HEK293 (cell line): Measurements from ENCODE around the gene SLCO4A1.

Experiments used
- EGR2 ChIP-seq: fragments of 450-650 bp; formaldehyde crosslinking; IDR thresholded peaks from 2 replicates; pipeline ENCODE4 v1.5.1; 2016; ENCODE audit warnings: low read depth, missing biosample characterization, missing genetic modification characterization
- GLI4 ChIP-seq: fragments of 450-650 bp; formaldehyde crosslinking; IDR thresholded peaks from 2 replicates; pipeline ENCODE4 v1.5.1; 2016; ENCODE audit warnings: missing biosample characterization, missing genetic modification characterization
- HIC1 ChIP-seq: fragments of 450-650 bp; formaldehyde crosslinking; IDR thresholded peaks from 2 replicates; pipeline ENCODE4 v1.5.1; 2016; ENCODE audit warnings: missing biosample characterization, missing genetic modification characterization
- KLF1 ChIP-seq: fragments of 450-650 bp; formaldehyde crosslinking; IDR thresholded peaks from 2 replicates; pipeline ENCODE4 v1.5.1; 2016; ENCODE audit warnings: missing biosample characterization, missing genetic modification characterization
- KLF9 ChIP-seq: fragments of 450-650 bp; formaldehyde crosslinking; IDR thresholded peaks from 2 replicates; pipeline ENCODE4 v1.5.1; 2016; ENCODE audit warnings: missing biosample characterization, missing genetic modification characterization, low read depth
- TSHZ1 ChIP-seq: fragments of 450-650 bp; formaldehyde crosslinking; IDR thresholded peaks from 2 replicates; pipeline ENCODE4 v1.5.1; 2016; ENCODE audit warnings: missing biosample characterization, missing genetic modification characterization, borderline replicate concordance
- ZBTB11 ChIP-seq: fragments of 450-650 bp; formaldehyde crosslinking; conservative IDR thresholded peaks from 2 replicates; pipeline ENCODE4 v1.5.1; 2016; ENCODE audit warnings: low read depth, missing biosample characterization, missing genetic modification characterization
- ZBTB20 ChIP-seq: fragments of 450-650 bp; formaldehyde crosslinking; IDR thresholded peaks from 2 replicates; pipeline ENCODE4 v1.5.1; 2016; ENCODE audit warnings: missing biosample characterization, missing genetic modification characterization
- ZFP69B ChIP-seq: fragments of 450-650 bp; formaldehyde crosslinking; IDR thresholded peaks from 2 replicates; pipeline ENCODE4 v1.5.1; 2016; ENCODE audit warnings: missing biosample characterization, missing genetic modification characterization
- ZNF175 ChIP-seq: fragments of 450-650 bp; formaldehyde crosslinking; IDR thresholded peaks from 2 replicates; pipeline ENCODE4 v1.5.1; 2016; ENCODE audit warnings: missing biosample characterization, missing genetic modification characterization
- ZNF18 ChIP-seq: fragments of 450-650 bp; formaldehyde crosslinking; IDR thresholded peaks from 2 replicates; pipeline ENCODE4 v1.5.1; 2016; ENCODE audit warnings: missing biosample characterization, missing genetic modification characterization
- ZNF266 ChIP-seq: fragments of 450-650 bp; formaldehyde crosslinking; IDR thresholded peaks from 2 replicates; pipeline ENCODE4 v1.5.1; 2016; ENCODE audit warnings: missing biosample characterization, missing genetic modification characterization, low read depth
- ZNF341 ChIP-seq: fragments of 450-650 bp; formaldehyde crosslinking; IDR thresholded peaks from 2 replicates; pipeline ENCODE4; 2016; ENCODE audit warnings: low read depth, missing biosample characterization, missing genetic modification characterization
- ZNF433 ChIP-seq: fragments of 450-650 bp; formaldehyde crosslinking; IDR thresholded peaks from 2 replicates; pipeline ENCODE4 v1.5.1; 2016; ENCODE audit warnings: missing biosample characterization, missing genetic modification characterization, low read depth
- ZNF514 ChIP-seq: fragments of 450-650 bp; formaldehyde crosslinking; IDR thresholded peaks from 2 replicates; pipeline ENCODE4 v1.5.1; 2016; ENCODE audit warnings: missing biosample characterization, missing genetic modification characterization
- ZNF561 ChIP-seq: fragments of 450-650 bp; IDR thresholded peaks from 2 replicates; pipeline ENCODE4 v1.5.1; 2018; ENCODE audit warnings: missing biosample characterization, missing genetic modification characterization, borderline replicate concordance
- ZNF629 ChIP-seq: fragments of 450-650 bp; formaldehyde crosslinking; IDR thresholded peaks from 2 replicates; pipeline ENCODE4 v1.5.1; 2017; ENCODE audit warnings: missing biosample characterization, missing genetic modification characterization
- ZNF639 ChIP-seq: fragments of 450-650 bp; formaldehyde crosslinking; IDR thresholded peaks from 2 replicates; pipeline ENCODE4 v1.5.1; 2016; ENCODE audit warnings: missing biosample characterization, missing genetic modification characterization
- ZNF658 ChIP-seq: fragments of 450-650 bp; formaldehyde crosslinking; IDR thresholded peaks from 2 replicates; pipeline ENCODE4; 2016; ENCODE audit warnings: missing biosample characterization, missing genetic modification characterization
- ZSCAN4 ChIP-seq: fragments of 450-650 bp; formaldehyde crosslinking; IDR thresholded peaks from 2 replicates; pipeline ENCODE4 v1.5.1; 2017; ENCODE audit warnings: missing biosample characterization, missing genetic modification characterization

The SLCO4A1 gene

GRCh38 chr20:62592506-62593177 lies 49.7 kb upstream of the SLCO4A1 start (continued):
- TF ChIP-seq TSHZ1 (tag by site-specific recombination) (no peak), HIC1 (tag by site-specific recombination) (no peak), ZNF561 (tag by site-specific recombination) (no peak), ZNF629 (tag by site-specific recombination) (no peak), ZNF266 (tag by site-specific recombination) (no peak), ZFP69B (tag by site-specific recombination) (no peak), ZBTB20 (tag by site-specific recombination) (no peak), KLF1 (tag by site-specific recombination) (no peak), ZNF514 (no peak), ZNF639 (tag by site-specific recombination) (no peak), ZNF658 (tag by site-specific recombination) (0 out of 2 replicates have a peak, but pooled peaks have one; percentile 15), ZNF433 (tag by site-specific recombination) (no peak), ZSCAN4 (peak; percentile 99), EGR2 (0 out of 2 replicates have a peak, but pooled peaks have one; percentile 26), ZNF341 (tag by site-specific recombination) (no peak), ZNF18 (tag by site-specific recombination) (peak; percentile 66; the same call in 1 of the 2 replicates), GLI4 (tag by site-specific recombination) (no peak), ZBTB11 (no peak), ZNF175 (no peak), KLF9 (tag by site-specific recombination) (no peak)
